HG03469 (cell line): ENCODE results near the gene BASP1.

Experiments
- ATAC-seq: cut with Tn5 transposase; IDR thresholded peaks from one replicate; pipeline ENCODE4 v1.9.1; 2021; ENCODE audit warnings: mild to moderate bottlenecking, moderate library complexity, moderate number of reproducible peaks; ENCODE audit not compliant: unreplicated experiment

The BASP1 gene

GRCh38 chr5:17221843-17222636 lies 4.6 kb downstream of the BASP1 start:
- ATAC-seq = peak; percentile 20

DNA sequence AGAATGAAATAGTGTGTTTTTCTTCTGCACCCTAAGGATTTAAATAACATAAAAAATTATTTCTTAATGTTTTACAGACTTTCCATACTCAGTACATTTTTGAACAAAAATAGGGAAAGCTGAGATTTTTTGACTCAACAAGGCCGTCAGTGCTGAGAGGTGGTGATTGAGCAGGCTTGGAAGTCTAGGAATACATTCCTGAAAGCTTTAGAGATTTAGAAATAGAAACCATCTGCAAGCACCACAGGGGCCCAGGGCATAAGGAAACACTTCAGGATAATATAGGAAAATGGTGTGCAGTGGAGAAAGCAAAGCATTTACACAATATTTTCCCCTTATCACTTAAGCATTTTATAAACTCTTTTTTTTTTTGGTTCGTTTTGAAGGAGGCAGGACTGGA lies 5.2 kb downstream of the BASP1 start:
- no peak for ATAC-seq

GRCh38 chr5:17223367-17224185 lies 6.1 kb downstream of the BASP1 start:
- peak; percentile 34 for ATAC-seq

GRCh38 chr5:17224858-17225511 lies 7.6 kb downstream of the BASP1 start:
- peak; percentile 40 for ATAC-seq

DNA sequence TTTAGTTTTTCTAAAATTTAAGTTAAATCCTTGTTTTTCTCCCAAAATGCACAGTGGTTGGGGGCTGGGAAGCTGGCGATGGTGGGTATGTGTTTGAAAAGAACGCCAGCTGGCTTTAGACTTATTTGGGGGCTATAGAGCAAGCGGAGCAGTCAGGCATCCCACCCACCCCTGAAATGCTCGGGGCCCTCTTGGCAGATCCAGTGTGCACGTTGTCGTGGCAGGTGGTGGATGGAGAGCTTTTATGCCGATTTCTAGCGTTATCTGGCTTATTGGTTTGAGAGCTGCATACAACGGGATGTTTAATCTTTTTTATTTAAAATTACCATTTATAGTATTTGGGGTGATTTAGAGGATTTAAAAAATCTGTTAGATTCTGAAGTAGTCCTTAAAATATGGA lies 8.1 kb downstream of the BASP1 start:
- no peak for ATAC-seq

DNA sequence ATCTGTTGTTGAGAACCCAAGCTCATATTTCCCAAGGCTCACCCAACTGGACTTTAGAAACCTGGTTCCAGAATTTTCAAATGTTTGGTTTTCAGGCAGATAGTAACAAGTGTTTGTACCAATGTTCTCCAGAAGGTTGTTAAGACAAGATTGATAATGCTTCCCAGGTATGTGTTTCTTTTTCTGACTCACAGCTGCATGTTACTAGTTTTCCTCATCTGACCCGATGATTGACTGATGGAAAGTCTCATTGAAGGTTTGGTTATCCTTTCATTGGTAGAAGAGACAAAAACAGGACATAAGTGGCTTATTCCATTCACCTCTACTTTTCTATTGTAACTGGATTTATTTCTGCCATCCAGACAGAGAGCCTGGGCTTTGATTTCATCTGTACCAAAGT lies 10.4 kb downstream of the BASP1 start:
- ATAC-seq = no peak

DNA sequence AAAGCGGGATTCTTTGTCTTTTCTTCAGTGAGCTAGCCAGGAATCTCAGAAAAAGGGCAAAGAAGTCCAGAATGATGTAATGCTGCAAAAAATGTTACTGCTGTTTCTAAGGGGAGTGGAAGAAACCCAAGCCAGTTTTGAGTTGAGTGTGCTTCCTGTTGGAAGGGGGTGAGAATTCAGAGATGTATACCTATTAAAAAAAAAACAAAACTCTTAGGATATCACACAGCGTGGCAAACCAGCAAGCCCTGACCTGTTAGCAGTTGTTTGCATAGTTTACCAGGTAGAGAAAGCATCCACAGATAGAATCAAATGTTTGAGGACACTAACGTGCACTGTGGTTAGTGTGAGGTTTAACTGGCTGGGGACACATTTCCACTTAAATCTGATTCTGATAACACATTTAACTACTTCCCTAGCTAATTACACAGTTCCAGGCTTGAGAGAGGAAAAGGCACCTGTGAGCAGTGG lies 11.4 kb downstream of the BASP1 start:
- peak; percentile 46 for ATAC-seq

DNA sequence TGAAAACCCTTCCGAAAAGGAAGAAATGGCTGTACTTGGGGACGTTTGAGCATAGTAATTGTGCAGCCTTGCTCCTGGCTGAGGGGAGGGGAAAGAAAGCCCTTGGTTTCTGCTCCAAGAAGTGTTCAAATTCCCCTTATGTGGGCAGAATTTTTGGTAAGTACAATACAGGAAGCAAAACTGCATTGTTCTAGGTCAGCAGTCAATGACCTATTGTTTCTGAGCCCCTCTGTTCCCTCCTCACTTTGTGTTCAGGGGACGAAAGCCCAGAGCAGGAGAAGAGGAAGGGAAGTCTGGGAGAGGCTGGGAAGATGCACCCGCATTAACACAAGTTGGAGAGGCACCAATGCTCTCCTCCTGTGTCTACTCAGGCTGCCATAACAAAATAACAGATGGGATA lies 11.9 kb downstream of the BASP1 start:
- peak; percentile 20 for ATAC-seq

GRCh38 chr5:17230191-17230590 lies 12.8 kb downstream of the BASP1 start:
- no peak for ATAC-seq

DNA sequence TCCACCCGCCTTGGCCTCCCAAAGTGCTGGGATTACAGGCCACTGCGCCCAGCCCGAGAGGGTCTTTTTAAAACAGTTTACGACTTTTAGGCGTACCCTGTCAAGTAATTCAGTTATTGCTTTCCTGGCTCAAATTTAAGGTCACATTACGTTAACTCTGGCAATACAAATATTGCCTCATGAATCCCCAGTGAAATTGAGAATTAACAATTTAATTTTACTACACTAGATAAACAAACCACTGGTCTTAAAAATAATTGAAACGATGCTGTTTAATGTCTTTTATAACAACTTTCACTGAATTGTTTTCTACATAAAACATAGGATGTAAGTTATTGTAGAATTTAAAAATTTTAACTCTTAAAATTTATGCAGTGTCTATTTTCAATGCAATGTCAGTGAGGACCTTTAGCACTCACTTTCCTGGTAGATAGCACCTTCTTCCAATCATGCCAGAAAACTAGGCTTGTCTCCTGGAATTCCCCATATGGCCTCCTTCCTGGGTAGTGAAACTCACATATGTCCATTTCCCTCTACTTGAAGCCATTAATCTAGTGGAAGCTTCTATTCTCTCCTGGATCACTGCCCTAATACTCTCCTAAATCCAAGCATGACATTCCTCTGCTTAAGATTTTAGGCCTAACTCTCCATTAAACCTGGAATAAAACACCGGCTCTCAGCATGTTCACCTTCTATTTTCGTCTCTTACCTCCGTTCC lies 13.5 kb downstream of the BASP1 start:
- ATAC-seq = no peak

- no peak for ATAC-seq
Observed at GRCh38 chr5:17232405-17232804, 15.0 kb downstream of the BASP1 start.

DNA sequence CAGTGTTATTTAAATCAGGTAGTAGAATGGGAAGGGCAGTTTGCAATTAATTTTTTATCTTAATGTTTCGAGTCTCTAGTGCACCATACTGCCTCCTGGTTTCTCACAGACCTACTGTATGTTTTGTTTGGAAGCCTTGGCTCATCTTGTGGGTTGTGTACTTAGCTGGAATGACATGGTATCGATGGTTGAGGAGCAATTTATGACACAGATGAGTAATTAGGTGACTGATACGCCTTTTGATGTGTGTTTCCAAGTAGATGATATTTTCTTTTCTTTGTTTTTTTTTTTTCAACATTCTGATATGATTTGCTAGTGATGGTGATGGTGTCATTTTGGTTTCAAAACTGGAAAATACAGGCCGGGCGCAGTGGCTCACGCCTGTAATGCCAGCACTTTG lies 16.1 kb downstream of the BASP1 start:
- no peak for ATAC-seq

DNA sequence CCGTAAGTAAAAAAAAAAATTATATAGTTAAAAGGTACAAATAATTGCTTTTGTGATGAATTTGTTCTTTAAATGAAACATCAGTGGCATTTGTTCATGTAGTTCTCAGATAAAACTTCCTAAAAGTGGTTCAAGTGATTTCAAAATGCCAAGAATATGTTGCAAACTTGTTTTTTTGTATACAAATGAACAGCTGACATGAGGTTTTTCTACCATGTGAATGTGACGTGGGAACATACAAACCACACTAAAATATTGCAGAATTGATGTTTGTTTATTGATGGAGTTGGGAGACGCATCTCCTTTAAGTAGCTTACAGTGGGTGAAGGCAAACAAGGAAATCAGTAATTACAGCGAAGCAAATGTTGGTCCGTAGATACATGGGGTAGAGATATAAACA lies 16.9 kb downstream of the BASP1 start:
- ATAC-seq = no peak

DNA sequence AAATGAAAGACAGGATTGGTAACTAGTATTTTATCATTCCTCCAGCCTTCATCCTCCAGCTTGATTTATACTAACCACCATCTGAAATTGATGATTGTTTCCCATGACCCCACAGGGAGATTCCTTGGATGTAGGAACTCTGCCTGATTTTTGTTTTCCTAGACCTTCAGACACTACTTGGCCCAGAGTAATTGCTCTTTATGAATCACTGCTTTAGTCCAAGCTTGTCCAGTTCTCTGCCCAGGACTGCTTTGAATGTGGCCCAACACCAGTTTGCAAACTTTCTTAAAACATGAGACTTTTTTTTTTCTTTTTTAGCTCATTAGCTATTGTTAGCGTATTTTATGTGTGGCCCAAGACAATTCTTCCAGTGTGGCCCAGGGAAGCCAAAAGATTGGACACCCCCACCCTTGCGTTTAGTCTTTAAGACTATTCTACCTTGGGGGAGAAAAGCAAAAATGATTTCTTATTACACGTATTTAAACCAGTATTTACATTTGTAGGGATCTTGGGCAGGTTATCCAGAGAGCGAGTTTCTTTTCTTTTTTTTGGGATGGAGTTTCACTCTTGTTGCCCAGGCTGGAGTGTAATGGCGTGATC lies 18.4 kb downstream of the BASP1 start:
- ATAC-seq = no peak

GRCh38 chr5:17238521-17239041 lies 21.1 kb downstream of the BASP1 start:
- no peak for ATAC-seq

- no peak for ATAC-seq
Observed at GRCh38 chr5:17239953-17240352, 22.5 kb downstream of the BASP1 start.

GRCh38 chr5:17240487-17240886 lies 23.1 kb downstream of the BASP1 start:
- ATAC-seq = no peak

DNA sequence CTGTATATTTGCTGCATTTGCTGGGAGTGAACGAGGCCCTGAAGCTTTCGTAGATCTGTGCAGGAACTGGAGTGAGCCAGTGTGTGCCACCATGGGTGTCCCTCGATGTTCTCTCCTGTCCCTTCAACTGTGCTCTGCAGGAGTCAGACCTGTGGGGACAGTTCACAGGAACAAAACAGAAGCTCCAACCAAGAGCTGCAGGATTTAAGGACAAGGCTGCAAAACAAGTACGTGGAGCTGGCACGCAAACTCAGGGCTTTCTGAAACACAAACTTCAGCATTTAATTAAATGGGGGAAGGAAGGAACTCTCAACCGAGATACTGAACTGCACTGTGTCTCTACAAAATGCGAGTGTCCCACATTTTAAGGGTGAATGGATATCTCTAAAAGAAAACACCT lies 24.2 kb downstream of the BASP1 start:
- ATAC-seq = no peak

DNA sequence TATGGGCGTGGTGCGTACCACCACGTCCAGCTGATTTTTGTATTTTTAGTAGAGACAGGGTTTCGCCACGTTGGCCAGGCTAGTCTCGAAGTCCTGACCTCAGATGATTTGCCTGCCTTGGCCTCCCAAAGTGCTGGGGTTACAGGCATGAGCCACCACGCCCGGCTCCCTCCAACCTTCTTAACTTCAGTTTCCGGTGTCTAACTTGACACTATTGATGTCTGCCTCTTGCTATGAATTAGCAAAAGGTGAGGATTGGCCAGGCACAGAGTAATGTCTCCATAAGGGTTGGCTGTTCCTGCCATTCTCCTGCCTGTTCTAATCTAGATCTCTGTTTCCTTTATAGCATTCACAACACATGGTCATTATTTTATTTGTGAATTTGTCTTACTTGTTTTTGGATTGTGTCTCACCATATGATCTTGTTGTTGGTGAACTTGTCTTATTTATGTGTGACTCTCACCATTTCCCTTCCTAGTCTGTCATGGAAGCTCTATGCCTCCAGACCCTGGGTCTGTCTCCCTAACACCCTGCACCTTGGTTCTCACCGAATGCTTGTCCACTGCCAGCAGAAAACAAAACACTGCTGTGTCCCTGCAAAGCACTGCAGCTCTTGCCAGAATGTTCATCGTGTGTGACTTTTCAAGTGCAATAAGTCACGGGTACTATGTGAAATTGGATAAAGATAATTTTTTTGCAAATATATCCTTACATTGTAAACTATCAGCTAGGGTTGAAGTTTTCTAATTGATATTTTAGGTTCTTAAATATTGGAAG lies 26.0 kb downstream of the BASP1 start:
- ATAC-seq = no peak
